Body of pancreas (tissue), 4 donors: ENCODE measurements around the gene SP7.

Source experiments
- CTCF ChIP-seq, 7 experiments: fragments of 450-650 bp in 4 of 7; fragments of 200-600 bp in 3 of 7; sonication (generic) in 3 of 7; IDR thresholded peaks; one replicate each; pipeline ENCODE4 v1.5.1; 2016 to 2019; ENCODE audit warnings: antibody characterized with exemption in 7 of 7
- POLR2A ChIP-seq, 3 donors: fragments of 450-650 bp; IDR thresholded peaks; one replicate each; pipeline ENCODE4 v1.6.1; 2016; ENCODE audit warnings: antibody characterized with exemption in 3 of 3, mild to moderate bottlenecking in 2 of 3

- TF ChIP-seq CTCF (IDR thresholded peaks at IDR 0.05) (peak; percentile 55 to 82 (median 70)), POLR2A (IDR thresholded peaks at IDR 0.05) (peak in 2 of 3 donors; percentile 19 to 21)
Measured at GRCh38 chr12:53344824-53345485, 8.8 kb upstream of the SP7 start.
